Right kidney (tissue), 1 donor: ENCODE measurements around the gene CADM4.
"Not testable (repeated sequence)": the region's sequence is repeated elsewhere in the genome, so short reads cannot be mapped to it uniquely, and the experiment has no call there.

Source experiments
- DNase-seq: peaks from one replicate; pipeline ENCODE4 v3.0.0-alpha.2; 2016

CADM4 gene

DNA sequence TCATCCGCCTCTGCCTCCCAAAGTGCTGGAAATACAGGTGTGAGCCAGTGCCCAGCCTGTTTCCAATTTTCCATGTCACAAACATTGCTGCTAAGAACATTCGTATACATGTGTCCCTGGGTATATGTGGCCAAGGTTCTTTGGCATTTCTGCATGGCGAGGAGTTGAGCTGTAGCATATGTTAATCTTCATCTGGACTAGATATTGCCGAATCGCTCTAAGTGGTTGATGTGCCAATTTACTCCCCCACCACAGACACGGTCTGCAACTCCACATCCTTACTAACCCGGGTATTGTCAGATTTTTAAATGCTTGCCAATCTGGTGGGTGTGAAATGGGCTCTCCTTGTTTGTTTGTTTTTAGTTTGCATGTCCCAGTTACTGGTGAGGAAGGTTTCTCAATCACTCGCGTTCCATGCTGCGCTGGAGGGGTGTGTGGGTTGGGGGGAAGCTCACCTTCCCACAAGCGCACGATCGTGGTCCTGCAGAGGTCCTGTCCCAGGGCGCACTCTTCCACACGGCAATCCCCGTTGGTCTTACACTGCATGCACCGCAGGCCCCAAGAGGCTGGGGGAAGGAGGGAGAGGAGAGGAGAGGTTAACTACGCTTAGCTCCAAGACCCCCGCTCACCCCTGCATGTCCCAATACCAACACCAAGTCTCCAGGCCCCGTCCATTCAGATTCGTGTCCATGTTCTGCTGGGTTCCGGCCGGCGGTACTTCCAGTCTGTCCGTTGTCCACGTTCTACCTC, 27.7 kb upstream of the CADM4 start:
- DNase-seq = no peak

DNA sequence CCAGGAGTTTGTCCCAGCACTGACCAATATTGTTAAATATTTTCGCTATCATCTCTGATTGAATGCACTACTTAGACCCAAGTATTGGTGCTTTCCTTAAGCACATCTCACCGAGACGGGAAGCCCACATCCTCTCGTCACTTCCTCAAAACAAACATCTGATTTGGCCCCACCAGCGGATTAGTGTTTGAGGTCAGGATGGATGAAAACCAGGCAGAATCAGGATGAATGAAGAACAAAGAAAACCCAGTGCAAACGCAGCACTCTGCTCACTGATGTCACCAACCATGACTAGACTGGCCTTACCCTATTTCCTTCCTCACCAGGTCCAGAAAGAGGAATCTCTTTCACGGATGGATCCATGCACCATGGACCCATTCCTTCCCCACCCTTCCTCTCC, 24.4 kb upstream of the CADM4 start:
- no peak for DNase-seq

DNA sequence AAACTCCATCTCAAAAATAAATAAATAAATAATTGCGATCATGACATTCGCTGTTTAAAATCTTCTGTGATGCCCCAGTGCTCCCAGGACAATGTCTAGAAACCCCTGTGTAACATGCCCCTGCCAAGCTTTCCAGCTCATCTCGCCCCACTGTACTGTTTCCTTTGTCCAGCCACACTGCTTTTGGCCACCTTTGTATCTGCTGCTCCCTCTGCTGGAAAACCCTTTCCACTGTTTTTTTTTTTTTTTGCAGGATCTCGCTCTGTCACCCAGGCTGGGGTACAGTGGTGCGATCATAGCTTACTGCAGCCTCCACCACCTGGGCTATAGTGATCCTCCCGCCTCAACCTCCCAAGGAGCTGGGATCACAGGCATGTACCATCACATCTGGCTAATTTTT, 22.8 kb upstream of the CADM4 start:
- DNase-seq = no peak

DNA sequence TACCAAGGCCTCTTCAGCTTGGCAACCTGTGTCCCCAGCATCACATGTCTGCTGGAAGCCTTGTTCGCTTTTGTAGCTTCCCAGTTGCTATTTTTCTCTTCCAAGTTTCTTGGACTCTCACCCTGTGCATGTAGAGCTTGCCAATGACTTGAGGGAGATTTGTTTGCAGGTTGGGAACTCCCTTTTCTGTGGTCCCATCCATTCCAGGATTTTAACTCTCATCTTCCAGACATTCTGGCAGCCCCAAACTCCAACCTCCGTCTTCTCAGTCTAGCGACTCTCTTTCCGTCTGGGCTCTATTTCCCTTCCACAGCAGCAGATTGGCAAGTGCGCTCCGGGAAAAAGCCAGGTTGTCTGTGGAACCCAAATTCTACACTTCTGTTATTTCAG, 21.3 kb upstream of the CADM4 start:
- no peak for DNase-seq

DNA sequence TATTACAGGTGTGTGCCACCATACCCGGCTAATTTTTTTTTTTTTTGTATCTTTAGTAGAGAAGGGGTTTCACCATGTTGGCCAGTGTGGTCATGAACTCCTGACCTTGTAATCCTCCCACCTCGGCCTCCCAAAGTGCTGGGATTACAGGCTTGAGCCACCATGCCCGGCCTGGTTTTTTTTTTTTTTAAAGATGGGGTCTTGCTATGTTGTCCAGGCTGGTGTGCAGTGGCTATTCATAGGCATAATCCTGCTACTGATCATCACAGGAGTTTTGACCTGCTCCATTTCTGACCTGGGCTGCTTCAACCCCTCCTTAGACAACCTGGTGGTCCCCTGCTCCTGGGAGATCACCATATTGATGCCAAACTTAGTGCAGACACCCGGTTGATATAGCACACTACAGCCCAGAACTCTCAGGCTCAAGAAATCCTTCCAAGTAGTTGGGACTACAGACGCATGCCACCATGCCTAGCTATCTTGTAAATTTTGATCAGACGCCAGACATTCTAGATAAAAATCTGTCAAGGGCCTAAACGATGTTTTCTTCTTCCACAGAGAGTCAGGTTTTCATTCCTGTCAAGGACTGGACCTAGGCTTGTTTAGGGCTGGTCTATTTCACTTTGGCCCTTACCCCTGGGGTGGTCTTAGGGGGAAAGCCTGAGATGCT, 20.8 kb upstream of the CADM4 start:
- no peak for DNase-seq

DNA sequence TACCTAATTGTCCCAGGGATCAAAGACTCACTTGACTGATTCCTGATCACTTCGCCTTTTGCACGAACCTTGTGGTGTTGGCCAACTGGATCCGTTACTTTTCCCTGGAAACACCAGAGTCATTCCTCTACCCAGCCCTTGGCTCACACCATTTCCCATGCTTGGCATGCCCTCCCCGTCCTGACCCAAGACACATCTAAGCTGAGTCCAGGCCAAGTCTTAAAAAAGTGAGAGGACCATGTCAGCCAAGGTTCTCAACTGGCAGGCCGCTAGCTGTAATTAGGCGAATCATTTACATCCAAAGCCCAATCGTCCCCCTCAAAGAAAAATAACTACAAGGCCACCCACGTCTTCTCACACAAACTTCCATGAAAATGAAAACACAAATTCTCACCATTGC, 18.8 kb upstream of the CADM4 start:
- DNase-seq = no peak

DNA sequence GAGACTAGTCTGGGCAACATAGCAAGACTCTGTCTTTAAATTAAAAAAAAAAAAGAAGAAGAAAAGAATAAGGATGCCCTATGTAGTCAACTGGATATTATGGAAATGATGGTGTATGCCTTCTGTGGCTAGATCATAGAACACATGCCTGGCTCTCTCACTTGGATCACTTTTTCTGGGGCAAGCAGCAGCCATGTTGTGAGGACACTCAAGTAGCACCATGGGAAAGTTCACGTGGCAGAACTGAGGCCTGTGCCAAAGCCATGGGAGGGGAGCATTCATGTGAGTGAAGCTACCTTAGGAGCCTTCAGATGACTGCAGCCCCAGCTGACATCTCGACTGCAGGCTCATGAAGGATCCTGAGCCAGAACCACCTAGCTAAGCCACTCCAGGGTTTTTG, 18.4 kb upstream of the CADM4 start:
- DNase-seq = no peak

DNA sequence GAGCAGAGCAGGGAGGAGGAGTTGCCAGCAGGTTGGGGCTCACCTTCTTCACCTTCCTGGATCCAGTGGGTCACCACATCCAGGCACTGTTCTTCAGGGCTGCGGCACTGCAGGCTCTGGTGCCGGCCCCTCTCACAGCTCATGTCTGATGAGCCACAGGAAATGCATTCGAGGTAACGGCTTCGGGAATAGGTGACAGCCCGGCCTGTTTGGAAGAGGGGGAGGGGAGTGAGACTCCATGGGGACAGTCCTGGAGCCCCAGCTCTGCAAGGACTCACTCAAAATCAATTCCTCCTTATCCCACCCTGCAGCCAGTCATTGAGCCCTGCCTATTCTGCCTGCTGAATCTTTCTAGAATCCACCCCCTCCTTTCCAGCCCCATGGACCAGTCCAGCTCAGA, 16.8 kb upstream of the CADM4 start:
- no peak for DNase-seq

DNA sequence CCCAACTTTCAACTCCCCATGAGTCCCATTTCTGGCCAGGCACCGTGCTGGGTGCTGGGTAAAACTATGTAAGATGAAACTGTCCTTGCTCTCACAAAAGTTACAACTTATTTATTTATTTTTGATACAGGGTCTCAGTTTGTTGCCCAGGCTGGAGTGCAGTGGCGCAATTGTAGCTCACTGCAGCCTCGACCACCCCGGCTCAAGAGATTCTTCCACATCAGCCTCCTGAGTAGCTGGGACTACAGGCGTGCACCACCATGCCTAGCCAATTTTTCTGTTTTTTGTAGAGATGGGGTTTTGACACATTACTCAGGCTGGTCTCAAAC, 12.9 kb upstream of the CADM4 start:
- DNase-seq = no peak

DNA sequence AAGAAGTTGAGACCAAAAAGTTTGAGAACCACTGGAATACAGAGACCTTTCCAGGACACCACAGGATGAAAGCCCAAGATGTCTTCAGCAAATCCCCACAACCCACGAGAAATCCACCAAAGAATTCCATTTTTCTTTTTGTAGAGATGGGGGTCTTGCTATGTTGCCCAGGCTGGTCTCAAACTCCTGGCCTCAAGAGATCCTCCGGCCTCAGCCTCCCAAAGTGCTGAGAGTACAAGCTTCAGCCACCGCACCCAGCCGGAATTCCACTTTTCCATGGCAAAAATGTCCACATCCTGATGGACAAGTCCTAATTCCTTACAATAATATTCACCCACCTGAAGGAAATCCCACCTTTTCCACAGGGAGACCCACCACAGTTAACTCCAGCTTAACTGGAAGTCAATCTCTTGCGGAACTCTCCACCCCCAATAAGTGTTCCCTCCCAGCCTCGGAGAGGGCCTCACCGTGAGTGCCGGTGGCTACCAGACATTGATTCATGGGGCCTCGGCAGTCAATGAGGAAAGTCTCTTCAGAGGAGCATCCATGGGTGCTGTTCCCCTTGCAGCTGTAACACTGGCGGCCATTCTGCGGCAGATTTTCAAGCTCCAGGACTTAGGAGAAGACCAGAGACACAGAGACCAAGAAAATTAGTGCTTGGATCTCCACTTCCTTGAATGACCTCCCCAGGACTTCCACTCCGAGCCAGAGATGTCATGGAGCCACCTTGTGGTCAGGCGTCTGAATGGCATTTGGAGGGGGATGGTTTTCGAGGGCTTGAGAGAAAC, 12.3 kb upstream of the CADM4 start:
- peak; percentile 45 for DNase-seq

DNA sequence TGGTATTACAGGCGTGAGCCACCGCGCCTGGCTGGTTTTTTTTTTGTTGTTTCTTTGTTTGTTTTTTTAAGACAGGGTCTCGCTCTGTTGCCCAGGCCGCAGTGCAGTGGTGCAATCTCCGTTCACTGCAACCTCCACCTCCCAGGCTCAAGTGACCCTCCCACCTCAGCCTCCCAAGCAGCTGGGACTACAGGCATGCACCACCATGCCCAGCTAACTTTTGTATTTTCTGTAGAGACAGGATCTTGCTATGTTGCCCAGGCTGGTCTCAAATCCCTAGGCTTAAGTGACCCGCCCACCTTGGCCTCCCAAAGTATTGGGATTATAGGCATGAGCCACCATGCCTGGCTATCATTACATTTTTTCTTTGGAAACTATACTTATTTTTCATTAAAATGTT, 10.6 kb upstream of the CADM4 start:
- not testable (repeated sequence) for DNase-seq

DNA sequence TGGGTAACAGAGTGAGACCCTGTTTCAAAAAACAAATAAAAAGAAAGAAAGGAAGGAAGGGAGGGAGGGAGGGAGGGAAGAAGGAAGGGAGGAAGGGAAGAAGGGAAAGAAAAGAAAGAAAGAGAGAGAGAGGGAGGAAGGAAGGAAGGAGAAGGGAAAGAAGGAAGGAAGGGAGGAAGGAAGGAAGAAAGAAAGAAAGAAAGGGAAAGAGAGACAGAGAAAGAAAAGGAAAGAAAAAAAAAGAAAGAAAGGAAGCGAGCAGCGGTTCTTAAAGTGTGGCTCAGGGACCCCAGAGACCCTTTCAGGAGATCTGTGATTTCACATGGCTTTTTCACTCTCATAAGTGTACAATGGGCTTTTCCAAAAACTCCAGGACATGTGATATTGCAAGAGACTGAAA, 9.9 kb upstream of the CADM4 start:
- no peak for DNase-seq

DNA sequence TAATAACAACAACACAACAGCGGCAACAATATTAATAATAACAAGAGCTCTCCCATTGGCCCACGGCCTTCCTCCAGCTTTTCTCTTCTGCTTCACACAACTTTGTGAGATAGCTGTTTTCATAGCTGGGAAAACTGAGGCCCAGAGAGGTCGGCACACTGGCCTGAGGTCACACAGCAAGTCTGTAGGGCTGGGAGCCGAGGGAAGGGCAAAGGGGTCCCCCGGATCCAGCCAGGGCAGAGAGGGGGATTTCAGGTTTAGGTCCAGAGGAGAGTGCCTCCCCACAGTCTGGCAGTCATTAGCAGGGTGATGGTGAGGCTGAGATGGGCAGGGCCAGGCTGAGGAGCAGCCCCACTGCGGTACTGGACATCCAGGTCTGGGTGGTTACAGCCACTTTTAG, 9.0 kb upstream of the CADM4 start:
- DNase-seq = no peak

DNA sequence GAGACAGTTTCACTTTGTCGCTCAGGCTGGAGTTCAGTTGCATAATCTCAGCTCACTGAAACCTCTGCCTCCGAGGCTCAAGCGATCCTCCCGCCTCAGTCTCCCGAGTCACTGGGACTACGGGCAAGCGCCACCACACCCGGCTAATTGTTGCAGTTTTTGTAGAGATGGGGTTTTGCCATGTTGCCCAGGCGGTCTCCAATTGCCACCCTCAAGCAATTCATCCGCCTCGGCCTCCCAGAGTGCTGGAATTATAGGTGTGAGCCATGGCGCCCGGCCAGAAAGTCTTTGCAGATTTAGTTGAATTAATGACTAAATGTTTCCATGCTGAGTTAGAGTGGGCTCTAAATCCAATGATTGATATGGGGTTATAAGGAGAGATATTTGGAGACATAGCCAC, 4.5 kb upstream of the CADM4 start:
- no peak for DNase-seq

DNA sequence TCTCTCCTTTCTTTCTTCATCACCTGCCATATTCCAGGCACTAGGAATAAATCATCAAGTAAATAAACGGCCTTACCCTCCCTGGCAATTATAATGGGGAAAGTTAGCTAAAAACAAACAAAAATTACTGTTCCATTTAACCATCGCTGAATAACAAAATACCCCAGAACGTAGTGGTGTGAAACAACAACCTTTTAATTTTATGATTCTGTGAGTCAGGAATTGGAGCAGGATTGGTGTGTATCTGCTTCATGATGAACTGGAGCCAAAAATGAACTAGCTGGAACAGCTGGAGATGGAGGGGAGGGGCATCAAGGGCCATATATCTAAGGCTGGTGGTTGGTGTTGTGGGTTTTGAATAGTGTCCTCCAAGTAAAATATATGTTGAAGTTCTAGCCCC, 3.7 kb upstream of the CADM4 start:
- no peak for DNase-seq

DNA sequence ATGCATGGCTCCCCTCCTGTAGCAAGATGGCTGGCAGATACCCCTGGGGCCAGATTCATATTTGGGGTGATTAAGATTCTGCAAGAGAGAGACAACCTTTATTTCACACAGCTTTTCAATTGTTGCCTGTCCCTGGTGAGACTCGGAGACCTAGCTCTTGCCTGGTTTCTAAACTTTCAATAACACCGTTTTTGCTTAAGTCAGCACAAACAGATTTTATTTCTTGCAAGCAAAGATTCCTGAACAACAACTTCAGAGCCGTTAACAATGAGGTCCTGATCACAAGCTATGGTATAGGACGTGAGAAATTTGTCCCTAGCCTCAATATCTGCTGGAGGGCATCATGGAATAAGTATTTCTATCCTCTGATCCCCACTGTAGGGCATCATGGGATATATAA, 2.9 kb upstream of the CADM4 start:
- DNase-seq = no peak

DNA sequence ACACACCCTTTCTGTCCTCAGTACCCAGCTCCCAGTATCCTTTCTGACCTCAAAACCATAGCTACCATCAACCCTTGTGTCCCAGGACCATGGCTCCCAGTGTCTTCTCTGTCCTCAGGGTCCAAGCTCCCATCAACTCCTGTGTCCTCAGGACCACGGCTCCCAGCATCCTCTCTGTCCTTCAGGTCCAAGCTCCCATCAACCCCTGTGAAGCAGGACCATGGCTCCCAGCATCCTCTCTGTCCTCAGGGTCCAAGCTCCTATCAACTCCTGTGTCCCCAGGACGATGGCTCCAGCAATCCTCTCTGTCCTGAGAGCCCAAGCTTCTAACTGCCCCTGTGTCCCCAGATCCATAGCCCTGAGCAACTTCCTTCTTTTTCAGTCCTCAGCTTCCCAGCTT, 1.7 kb upstream of the CADM4 start:
- DNase-seq = no peak

DNA sequence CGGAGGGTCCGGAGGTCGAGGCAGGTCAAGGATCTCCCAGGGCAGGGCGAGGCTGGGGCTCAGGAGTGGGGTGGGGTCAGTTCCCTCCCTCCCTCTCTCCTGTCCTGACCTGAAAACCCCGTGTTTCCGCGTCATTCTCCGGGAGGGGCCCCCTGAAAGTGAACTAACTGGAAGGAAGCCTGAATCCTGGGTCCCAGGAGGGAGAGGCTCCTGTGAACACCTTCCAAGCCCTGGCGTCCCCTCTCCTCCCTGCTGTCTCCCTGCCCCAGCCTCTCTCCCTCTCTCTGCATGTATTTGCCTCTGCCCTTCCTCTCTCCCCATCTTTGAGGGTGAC, 741 bp upstream of the CADM4 start:
- DNase-seq = no peak

DNA sequence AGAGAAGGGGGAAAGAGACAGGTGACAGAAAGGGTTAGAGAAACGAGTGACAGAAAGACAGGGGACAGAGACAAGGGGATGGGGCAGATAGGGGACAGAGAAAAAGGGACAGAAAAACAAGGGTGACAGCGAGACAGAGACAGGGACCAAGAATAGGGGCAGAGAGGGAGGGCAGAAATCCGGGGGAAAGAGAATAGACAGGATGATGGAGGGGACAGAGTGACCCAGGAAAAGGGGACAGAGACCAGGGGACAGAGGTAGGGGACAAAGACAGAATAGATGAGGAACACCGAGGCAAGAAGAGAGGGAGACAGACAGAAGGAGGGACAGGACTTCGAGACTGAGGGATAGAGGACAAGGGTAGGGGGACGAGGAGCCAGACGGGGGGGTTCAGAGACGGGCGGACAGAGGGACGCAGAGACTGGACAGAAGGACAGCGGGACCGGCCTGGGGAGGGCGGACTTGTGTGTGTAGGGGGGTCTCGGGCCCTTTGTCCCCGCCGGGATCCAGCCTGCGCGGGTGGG, 593 bp downstream of the CADM4 start:
- DNase-seq = no peak

DNA sequence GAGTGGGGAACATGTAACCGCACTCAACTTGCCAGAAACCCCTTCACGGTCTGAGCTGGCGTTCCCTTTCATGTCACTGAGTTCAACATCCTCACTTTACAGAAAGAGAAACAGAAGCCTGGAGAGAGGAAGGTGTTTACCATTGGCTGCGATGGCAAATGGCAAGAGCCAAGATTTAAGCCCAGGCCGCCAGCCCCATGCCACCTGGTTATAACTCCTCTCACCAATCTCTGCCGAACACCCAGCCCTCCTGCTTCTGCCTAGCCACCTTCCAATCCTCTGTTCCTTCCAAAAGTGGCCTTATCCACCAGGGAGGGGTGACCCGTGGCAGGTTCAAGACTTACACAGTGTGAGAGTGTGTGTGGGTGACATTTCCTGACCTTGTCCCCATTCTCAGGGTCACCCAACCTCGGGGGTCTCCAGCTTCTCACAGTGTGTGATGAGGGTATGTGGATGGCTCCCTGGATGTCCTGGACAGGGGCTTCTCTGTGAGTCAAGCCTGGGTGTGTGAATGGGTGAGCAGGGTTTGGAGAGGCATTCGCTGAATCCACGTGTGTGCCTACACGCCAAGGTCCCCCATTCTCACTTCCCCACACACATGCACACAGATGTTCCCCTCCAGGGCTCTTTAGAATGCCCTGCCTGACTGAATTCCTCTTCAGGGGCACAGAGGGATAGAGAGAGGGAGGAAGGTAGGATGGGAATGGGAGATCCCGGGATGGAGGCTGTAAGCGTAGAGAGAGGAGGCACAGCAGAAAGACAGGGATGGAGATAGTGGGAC, 1.2 kb downstream of the CADM4 start:
- DNase-seq = no peak

DNA sequence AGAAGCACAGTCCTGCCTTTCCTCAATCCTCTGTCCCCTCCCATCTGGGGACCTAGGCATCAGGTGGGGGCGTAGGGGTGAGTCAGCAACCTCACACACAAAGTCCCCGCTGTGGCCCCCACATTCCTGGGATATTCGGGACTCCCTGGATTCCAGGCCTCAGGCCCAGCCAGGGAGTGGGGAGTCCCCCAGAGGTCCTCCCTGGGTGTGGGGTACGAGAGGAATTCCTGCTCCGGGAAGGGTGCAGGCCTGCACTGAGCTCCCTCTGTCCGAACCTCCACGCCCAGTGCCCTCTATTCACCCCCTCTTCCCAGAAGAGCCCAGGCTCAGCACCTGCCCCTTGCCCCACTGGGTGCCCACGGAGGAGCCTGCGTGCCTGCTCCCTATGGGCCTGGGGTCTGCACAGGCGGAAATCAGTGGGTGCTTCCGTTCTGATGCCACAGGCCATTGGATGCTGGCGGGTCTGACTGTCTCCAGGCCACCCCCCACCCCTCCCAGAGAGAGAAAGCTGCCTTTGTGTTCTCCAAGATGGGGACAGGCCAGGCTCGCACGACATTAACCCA, 3.4 kb downstream of the CADM4 start:
- no peak for DNase-seq

DNA sequence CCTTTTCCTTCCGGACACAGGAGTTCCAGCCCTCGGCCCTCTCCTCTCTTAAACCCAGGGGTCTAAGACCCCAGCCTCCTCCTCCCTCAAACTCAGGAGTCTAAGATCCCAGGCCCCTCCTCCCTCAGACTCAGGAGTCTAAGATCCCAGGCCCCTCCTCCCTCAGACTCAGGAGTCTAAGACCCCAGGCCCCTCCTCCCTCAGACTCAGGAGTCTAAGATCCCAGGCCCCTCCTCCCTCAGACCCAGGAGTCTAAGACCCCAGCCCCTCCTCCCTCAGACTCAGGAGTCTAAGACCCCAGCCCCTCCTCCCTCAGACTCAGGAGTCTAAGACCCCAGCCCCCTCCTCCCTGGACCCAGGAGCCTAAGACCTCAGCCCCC, 4.1 kb downstream of the CADM4 start:
- not testable (repeated sequence) for DNase-seq
